SKM-1 (cell line): ENCODE data around the gene L3MBTL3.

ENCODE experiments used
- DNase-seq: peaks from one replicate; lab custom pipeline; 2025; ENCODE audit not compliant: unreplicated experiment; lab: John Stamatoyannopoulos, UW

The L3MBTL3 gene

DNA sequence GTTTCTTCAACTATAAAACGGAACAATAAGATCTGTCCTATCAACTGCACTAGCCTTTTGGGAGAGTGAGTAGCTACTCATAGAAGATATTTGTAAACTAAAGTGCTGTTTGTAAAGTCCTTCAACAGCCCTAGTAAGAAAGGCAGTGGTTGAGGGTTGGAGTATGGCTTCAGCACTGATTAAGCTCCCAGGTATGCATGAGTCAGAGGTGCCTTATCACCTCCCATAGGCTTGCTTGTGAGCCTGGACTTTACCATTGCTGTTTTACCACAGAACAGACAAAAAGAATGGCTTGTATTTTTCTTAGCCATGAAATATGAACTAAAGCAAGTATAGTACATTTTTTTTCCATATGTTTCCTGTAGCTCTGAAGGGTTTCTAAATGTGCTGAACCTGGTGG lies 160.3 kb downstream of the L3MBTL3 start:
- no peak for DNase-seq

DNA sequence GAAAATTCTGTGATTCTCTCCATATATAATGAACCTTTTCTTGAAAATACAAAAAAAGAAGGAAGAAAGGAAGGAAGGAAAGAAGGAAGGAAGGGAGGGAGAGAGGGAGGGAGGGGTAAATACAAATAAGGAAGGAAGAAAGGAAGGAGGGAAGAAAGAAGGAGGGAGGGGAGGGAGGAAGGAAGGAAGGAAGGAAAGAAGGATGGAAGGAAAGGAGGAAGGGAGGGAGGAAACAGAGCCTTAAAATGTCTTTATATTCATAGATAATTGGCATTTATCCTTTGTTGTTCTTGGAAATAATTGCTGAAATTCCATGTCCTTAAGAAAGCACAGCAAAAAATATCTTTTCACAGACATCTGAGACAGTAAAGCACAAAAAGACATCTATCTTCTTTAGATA lies 164.1 kb downstream of the L3MBTL3 start:
- no peak for DNase-seq

DNA sequence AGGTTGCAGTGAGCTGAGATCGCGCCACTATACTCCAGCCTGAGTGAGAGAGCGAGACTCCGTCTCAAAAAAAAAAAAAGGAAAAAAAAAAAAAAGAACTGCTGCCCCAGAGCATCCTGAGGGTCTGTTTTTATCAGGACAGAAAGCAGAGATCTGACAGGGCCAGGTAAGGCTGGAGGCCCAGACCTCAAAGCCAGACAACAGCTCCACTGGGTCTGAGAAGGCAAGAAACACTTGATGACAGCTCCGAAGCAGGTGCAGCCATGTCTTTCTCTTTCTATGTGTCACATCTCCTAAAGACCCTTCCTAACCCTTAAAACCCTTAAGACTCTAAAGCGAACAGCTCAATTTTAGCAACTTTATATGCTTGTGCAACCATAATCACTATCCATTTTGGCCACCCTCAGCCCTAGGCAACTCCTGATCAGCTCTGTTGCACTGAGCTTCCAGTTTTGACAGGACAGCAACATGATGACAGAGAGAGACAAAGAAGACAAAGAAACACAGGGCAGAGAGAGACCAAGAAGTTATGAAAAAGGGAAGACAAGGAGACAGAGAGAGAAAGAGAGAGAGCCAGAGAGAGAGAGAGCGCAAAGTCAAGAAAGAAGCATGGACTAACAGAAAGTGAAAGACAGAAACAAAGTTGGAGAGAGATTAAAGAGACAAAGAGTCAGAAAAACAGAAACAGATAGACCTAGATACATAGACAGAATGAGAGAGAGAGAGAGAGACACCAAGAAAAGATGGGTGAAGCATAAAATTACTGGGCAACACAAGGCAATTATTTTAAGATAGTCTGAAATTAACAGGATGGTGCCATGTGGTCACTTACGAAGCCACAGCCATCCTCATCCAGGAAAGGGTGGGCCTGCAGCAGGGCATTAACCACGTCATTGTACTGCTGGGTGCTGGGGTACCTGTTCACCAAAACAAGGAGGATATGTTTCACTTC lies 165.2 kb downstream of the L3MBTL3 start:
- no peak for DNase-seq

DNA sequence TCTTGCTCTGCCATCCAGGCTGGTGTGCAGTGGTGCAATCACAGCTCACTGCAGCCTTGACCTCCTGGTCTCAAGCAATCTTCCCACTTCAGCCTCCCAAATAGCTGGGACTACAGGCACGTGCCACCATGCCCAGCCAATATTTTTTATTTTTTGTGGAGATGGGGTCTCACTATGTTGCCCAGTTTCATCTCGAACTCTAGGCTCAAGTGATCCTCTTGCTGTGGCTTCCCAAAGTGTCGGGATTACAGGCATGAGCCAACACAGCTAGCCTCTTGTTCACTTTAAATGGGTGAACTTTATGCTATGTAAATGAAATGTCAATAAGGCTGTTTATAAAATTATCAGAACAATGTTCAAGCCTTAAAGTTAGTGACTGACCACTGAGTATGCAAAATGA lies 167.3 kb downstream of the L3MBTL3 start:
- no peak for DNase-seq

DNA sequence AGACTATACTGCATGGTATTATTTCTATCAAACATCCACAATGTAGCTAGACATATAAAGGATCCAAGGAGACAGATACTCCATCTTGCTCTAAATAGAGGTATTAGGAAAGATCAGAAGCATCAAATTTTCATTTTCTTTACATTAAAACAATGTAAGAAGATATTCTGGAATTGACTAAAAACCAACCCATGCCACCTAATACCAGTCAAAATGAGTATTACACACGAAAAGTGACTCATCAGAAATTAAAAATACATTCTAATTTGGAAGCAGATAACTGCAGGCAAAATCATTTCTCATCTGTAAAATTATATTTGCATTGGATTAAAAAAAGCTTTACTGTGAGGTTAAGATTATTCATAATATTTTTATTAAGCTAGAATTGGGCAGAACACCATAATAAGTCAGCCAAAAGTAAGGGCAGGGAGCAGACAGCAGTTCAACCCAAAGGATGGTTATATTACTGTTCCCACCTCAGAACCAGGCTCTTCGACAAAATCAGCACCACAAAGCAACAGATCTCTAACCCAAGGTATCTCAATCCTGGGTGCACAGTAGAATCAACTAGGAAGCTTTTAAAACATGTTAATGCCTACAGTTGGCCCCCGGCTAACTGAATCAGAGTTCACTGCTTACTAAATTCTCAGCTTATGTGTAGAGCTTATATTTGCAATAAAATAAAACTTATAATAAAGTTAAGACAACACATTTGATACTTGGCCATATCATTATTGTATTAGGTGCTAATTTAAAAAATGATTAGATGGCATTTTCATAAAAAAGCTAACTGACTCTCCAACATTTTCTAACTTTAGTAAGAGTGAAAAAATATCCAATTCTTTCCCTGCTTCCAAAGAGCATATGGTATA lies 169.2 kb downstream of the L3MBTL3 start:
- DNase-seq = no peak

DNA sequence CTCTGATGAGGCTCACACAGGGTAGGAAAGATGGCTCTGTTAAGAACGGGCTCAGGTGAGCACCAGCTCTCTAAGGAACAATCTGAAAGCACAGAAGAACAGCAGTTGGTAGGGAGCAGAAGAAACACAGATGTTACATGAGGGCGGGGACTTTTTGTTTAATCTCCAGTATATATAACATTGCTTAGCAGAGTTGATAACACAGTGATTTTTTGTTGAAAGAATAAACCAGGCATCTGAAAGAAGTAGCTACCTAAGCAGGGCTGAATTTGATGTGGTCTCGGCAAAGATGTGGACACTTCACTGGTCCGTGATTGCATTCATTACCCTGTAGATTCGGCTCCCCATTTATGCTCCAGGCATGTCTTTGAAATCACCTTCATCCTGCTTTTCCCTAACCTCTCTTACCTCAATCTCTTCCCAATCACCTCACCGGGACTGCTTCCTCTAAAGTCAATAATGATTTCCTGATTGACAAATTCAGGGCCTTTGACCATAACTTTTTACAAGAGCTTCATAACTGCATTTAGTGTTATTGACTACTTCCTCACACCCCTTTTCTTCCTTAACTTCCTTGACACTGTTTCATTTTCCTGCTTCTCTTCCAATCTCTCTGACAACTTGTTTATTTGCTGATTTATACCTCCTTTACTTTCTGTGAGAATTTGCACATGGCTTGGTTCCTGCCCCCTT lies 170.0 kb downstream of the L3MBTL3 start:
- DNase-seq = no peak

DNA sequence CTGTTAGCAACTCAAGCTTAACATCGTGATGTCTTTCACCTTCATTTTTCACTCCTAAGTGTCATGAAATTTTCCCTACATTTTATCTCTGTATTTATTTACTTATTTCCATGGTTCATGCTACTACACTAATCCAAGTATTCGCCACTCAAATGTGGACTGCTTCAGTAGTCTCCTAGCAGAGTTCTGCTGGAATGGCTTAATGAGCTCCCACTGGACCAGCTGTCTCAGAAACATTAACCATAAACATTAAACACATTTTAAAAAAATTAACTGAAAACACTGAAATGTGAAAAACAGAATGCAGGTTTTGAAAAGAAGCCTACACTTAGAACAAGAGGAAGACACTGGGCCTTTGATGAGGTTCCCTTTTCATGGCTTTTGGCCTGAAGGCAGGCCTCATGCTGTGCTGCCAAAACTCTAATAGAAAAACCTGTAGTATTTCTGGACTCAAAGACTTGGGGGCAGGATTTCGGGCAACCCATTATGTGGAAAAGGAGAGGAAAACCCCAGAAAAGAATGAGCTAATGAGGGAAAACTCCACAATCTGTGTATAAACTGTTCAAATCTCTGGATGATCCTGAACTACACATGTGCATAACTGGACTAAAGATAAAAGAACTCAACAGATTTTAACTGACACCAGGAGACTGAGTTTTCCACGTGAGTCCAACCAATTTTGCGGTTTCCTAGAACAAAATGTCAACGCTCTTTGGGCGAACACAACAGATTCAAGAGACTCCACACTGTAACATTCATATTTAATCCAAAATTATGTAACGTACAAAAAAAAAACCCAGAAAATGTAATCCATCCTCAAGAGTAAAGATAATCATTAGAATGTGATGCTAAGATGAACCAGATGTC lies 171.4 kb downstream of the L3MBTL3 start:
- no peak for DNase-seq
